Mesothelial cell of epicardium (in vitro differentiated cells): ENCODE results near the gene DMD. TPM values are rescaled to one million over a fixed set of nuclear protein-coding genes. Genes with fewer than 3 reads are reported as not detected.
"Not testable (repeated sequence)": the region's sequence is repeated elsewhere in the genome, so short reads cannot be mapped to it uniquely, and the experiment has no call there.

Experiments
- DNase-seq, 2 experiments: peaks; one replicate each; pipeline ENCODE4 v3.0.0; 2021; ENCODE audit warnings: low spot score in 2 of 2; ENCODE audit not compliant: unreplicated experiment in 2 of 2
- H3K27ac Mint-ChIP-seq: 2 replicates; pipeline ENCODE4 v1.8.0; 2021; ENCODE audit warnings: mixed read lengths
- H3K27me3 Mint-ChIP-seq: 2 replicates; pipeline ENCODE4 v1.8.0; 2021; ENCODE audit warnings: low read depth, mixed read lengths
- H3K36me3 Mint-ChIP-seq: 2 replicates; pipeline ENCODE4 v1.8.0; 2021; ENCODE audit warnings: mixed read lengths
- H3K4me1 Mint-ChIP-seq: 2 replicates; pipeline ENCODE4 v1.8.0; 2021; ENCODE audit warnings: mixed read lengths
- H3K4me3 Mint-ChIP-seq: 2 replicates; pipeline ENCODE4 v1.8.0; 2021; ENCODE audit warnings: mild to moderate bottlenecking, moderate library complexity, mixed read lengths
- H3K9me3 Mint-ChIP-seq: 2 replicates; pipeline ENCODE4 v1.8.0; 2021; ENCODE audit warnings: mixed read lengths
- total RNA-seq: library from RNA; stranded (reverse); gene quantifications from 3 replicates; pipeline ENCODE4 v1.2.1, GENCODE V29; 2021
- TF ChIP-seq, protein P1 (sequence below): fragments of 200-600 bp; sonication (generic); IDR thresholded peaks from one replicate; pipeline ENCODE4 v1.5.0; 2021; ENCODE audit warnings: antibody characterized with exemption; ENCODE audit not compliant: unreplicated experiment

DMD gene
- total RNA-seq, 1 donor from 2014 or later = 79.4 TPM

- Mint-ChIP-seq H3K4me3 (no peak overlapping the region), H3K27me3 (no peaks in the 10 kb centered on the region), H3K9me3 (no peaks in the 10 kb centered on the region), H3K4me1 (peaks cover 73% of the 10 kb centered on the region), H3K27ac (peak overlapping the region; percentile 89), H3K36me3 (peaks cover 8% of the 10 kb centered on the region)
- TF ChIP-seq, protein P1, sequence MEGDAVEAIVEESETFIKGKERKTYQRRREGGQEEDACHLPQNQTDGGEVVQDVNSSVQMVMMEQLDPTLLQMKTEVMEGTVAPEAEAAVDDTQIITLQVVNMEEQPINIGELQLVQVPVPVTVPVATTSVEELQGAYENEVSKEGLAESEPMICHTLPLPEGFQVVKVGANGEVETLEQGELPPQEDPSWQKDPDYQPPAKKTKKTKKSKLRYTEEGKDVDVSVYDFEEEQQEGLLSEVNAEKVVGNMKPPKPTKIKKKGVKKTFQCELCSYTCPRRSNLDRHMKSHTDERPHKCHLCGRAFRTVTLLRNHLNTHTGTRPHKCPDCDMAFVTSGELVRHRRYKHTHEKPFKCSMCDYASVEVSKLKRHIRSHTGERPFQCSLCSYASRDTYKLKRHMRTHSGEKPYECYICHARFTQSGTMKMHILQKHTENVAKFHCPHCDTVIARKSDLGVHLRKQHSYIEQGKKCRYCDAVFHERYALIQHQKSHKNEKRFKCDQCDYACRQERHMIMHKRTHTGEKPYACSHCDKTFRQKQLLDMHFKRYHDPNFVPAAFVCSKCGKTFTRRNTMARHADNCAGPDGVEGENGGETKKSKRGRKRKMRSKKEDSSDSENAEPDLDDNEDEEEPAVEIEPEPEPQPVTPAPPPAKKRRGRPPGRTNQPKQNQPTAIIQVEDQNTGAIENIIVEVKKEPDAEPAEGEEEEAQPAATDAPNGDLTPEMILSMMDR = no peak
- DNase-seq = no peak
These were observed 672.8 kb downstream of the DMD start for GRCh38 chrX:32538554-32538953.

- Mint-ChIP-seq H3K27ac (peak overlapping the region; percentile 89), H3K27me3 (no peaks in the 10 kb centered on the region), H3K4me1 (peaks cover 71% of the 10 kb centered on the region), H3K9me3 (no peaks in the 10 kb centered on the region), H3K36me3 (peaks cover 9% of the 10 kb centered on the region), H3K4me3 (no peak overlapping the region)
- DNase-seq = no peak
- TF ChIP-seq, protein P1 = no peak
These were observed 677.5 kb downstream of the DMD start for GRCh38 chrX:32533848-32534247.

DNA sequence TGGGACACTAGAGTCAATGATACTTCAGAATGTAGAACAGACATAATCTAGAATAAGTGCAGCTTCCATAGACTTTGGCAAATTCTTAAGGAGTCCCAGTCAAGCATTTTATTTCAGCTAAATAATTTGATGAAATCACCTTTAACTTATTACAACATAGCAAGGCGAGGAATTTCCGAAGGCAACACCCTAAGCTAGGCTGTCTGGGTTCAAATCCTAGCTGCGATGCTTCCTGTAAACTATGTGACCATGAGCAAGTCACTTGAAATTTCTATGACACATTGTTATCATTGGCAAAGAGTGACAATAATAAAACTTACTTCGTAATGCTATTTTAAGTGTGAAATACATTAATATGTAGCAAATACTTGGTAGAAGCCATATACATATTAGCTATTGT is 679.1 kb downstream of the DMD start:
- Mint-ChIP-seq H3K9me3 (no peaks in the 10 kb centered on the region), H3K4me3 (no peak overlapping the region), H3K27me3 (no peaks in the 10 kb centered on the region), H3K4me1 (peaks cover 60% of the 10 kb centered on the region), H3K27ac (no peak overlapping the region), H3K36me3 (peaks cover 9% of the 10 kb centered on the region)
- DNase-seq = no peak
- TF ChIP-seq, protein P1 = no peak

- DNase-seq = no peak
- Mint-ChIP-seq H3K27me3 (no peaks in the 10 kb centered on the region), H3K9me3 (no peaks in the 10 kb centered on the region), H3K4me3 (peak overlapping the region; percentile 20), H3K4me1 (peaks cover 47% of the 10 kb centered on the region), H3K27ac (peak overlapping the region; percentile 25), H3K36me3 (peaks cover 9% of the 10 kb centered on the region)
- TF ChIP-seq, protein P1 = peak; percentile 77
These were observed 680.4 kb downstream of the DMD start for GRCh38 chrX:32530802-32531403.

- not testable (repeated sequence) for H3K27me3 Mint-ChIP-seq, H3K4me3 Mint-ChIP-seq, H3K9me3 Mint-ChIP-seq, DNase-seq
- peaks cover 18% of the 10 kb centered on the region for H3K36me3 Mint-ChIP-seq
- H3K27ac Mint-ChIP-seq = peak overlapping the region; percentile 86
- peaks cover 27% of the 10 kb centered on the region for H3K4me1 Mint-ChIP-seq
These were observed 682.9 kb downstream of the DMD start for GRCh38 chrX:32528451-32528850.

GRCh38 chrX:32525234-32525633 is 686.1 kb downstream of the DMD start:
- Mint-ChIP-seq H3K27me3 (no peaks in the 10 kb centered on the region), H3K4me1 (peaks cover 8% of the 10 kb centered on the region), H3K36me3 (peaks cover 22% of the 10 kb centered on the region), H3K27ac (no peak overlapping the region), H3K4me3 (no peak overlapping the region), H3K9me3 (peaks cover 19% of the 10 kb centered on the region)
- DNase-seq = no peak
- TF ChIP-seq, protein P1 = no peak
